ENCODE data around the gene C12orf43.

DNA sequence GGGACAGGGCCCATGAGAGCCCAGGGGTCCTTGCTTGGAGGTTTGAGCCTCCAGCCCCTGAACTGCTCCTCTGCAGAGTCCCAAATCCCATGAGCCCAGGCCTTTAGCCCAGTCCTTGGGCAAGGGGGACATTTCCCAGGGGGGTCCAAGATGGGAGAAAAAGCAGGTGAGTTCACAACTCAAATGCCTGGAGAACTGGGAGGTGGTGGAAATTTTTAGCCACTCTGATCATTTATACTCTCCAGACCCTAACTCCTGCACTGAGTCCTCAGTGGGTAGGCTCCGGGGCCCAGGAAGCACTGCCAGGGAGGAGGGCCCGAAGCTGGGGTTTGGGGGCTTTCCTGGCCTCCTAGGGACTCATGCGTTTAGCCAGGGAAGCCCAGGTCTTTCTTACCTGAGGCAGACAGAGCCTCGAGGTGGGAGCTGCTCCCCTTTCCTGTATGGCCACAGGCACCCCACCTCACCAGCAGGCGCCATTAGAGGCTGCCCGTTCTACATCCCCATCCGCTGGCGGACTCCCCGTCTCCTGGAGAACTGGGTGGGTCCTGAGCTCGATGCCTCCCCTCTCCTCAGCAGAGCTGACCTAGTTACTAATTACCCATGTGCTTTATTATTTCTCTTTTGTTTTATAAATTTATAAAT lies 36.9 kb downstream of the C12orf43 start:
- TF ChIP-seq, protein P1, sequence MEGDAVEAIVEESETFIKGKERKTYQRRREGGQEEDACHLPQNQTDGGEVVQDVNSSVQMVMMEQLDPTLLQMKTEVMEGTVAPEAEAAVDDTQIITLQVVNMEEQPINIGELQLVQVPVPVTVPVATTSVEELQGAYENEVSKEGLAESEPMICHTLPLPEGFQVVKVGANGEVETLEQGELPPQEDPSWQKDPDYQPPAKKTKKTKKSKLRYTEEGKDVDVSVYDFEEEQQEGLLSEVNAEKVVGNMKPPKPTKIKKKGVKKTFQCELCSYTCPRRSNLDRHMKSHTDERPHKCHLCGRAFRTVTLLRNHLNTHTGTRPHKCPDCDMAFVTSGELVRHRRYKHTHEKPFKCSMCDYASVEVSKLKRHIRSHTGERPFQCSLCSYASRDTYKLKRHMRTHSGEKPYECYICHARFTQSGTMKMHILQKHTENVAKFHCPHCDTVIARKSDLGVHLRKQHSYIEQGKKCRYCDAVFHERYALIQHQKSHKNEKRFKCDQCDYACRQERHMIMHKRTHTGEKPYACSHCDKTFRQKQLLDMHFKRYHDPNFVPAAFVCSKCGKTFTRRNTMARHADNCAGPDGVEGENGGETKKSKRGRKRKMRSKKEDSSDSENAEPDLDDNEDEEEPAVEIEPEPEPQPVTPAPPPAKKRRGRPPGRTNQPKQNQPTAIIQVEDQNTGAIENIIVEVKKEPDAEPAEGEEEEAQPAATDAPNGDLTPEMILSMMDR (conservative IDR thresholded peaks at IDR 0.05), result no peak
- TF ChIP-seq EZH2 (IDR thresholded peaks at IDR 0.05; ENCODE audit: low read depth), result no peak
